HCT116 (cell line): Measurements from ENCODE around the gene HOXA7. TPM values are rescaled to one million over a fixed set of nuclear protein-coding genes. Genes with fewer than 3 reads are reported as not detected.

Experiments used
- ATAC-seq: fragments of 200-7000 bp; cut with Tn5 transposase; 2 replicates; pipeline ENCODE4 v1.9.1; 2020; ENCODE audit warnings: mild to moderate bottlenecking, moderate library complexity
- BruUV-seq: library from RNA; stranded (reverse); fragments of 400-500 nt; replicated peaks from 2 replicates; lab custom pipeline; 2021; lab: Mats Ljungman, UMichigan
- CTCF ChIA-PET: fragments of 300-600 bp; sonication (Branson Sonifier 250); formaldehyde crosslinking; loops from one replicate; lab custom pipeline; 2021; ENCODE audit warnings: antibody characterized with exemption; lab: Charles Lee
- POLR2A ChIA-PET: fragments of 300-600, 350-600 bp; sonication (Branson Sonifier 250); formaldehyde crosslinking; loops from one replicate; lab custom pipeline; 2021; ENCODE audit warnings: antibody characterized with exemption; lab: Charles Lee
- RAD21 ChIA-PET, 2 experiments: fragments of 300-600 bp; sonication (Branson Sonifier 250); formaldehyde crosslinking; loops; one replicate each; lab custom pipeline; 2023; ENCODE audit warnings: low total read pairs in 2 of 2; ENCODE audit not compliant: uncharacterized antibody in 2 of 2, unreplicated experiment in 2 of 2, low non-redundant PET in 1 of 2; lab: Charles Lee
- DNase-seq: peaks from one replicate; pipeline ENCODE4 v3.0.0-alpha.2; 2010; ENCODE audit warnings: low read depth, low spot score
- H2AFZ ChIP-seq: fragments of 200-600 bp; shearing (Covaris generic), sonication (generic); 2 replicates; pipeline ENCODE4 v1.6.1; 2017; ENCODE audit warnings: low read depth, mixed run types, mixed read lengths, antibody characterized with exemption, low read length; ENCODE audit not compliant: poor library complexity, severe bottlenecking
- H3K27ac ChIP-seq: 2 replicates; pipeline ENCODE4 v1.5.1; 2012; ENCODE audit warnings: low read depth, low read length
- H3K27me3 ChIP-seq: fragments of 200-600 bp; sonication (generic); 2 replicates; pipeline ENCODE4 v1.6.1; 2016; ENCODE audit warnings: mixed run types, low read length, mixed read lengths; ENCODE audit not compliant: insufficient read depth
- H3K36me3 ChIP-seq, 2 experiments: fragments of 200-500 bp in 1 of 2; fragments of 200-600 bp in 1 of 2; sonication (Bioruptor generic) in 1 of 2; sonication (generic) in 1 of 2; 2 replicates each; pipeline versions ENCODE4 v1.5.1 to v1.6.1; 2014 to 2016; ENCODE audit warnings: low read length in 2 of 2, inconsistent platforms in 1 of 2, mixed read lengths in 1 of 2, mixed run types in 1 of 2; ENCODE audit not compliant: insufficient read depth in 2 of 2, control insufficient read depth in 1 of 2
- H3K4me1 ChIP-seq, 2 experiments: fragments of 200-600 bp in 1 of 2; sonication (generic) in 1 of 2; 2 replicates each; pipeline versions ENCODE4 v1.5.1 to v1.6.1; 2012 to 2017; ENCODE audit warnings: low read length in 2 of 2, inconsistent platforms in 1 of 2, mild to moderate bottlenecking in 1 of 2, mixed read lengths in 1 of 2, mixed run types in 1 of 2, moderate library complexity in 1 of 2; ENCODE audit not compliant: insufficient read depth in 2 of 2, control insufficient read depth in 1 of 2
- H3K4me2 ChIP-seq: fragments of 200-600 bp; sonication (generic); 2 replicates; pipeline ENCODE4 v1.6.1; 2017; ENCODE audit warnings: mixed run types, low read length, mixed read lengths
- H3K4me3 ChIP-seq, 2 experiments: fragments of 200-600 bp in 1 of 2; sonication (generic) in 1 of 2; replicated peaks in 1 of 2; 2 replicates each; pipeline ENCODE4 v1.5.1; 2011 to 2016; ENCODE audit warnings: low read length in 2 of 2, control low read depth in 1 of 2, low read depth in 1 of 2, mild to moderate bottlenecking in 1 of 2, mixed read lengths in 1 of 2, mixed run types in 1 of 2
- H3K79me2 ChIP-seq: fragments of 200-600 bp; sonication (generic); 2 replicates; pipeline ENCODE4 v1.6.1; 2017; ENCODE audit warnings: mild to moderate bottlenecking, mixed run types, low read length, moderate library complexity, mixed read lengths; ENCODE audit not compliant: insufficient read depth
- H3K9ac ChIP-seq: fragments of 200-600 bp; sonication (generic); 2 replicates; pipeline ENCODE4 v1.6.1; 2016; ENCODE audit warnings: low read length, mixed read lengths
- H3K9me2 ChIP-seq: fragments of 200-600 bp; sonication (generic), shearing (Covaris generic); 2 replicates; pipeline ENCODE4 v1.6.1; 2017; ENCODE audit warnings: mixed run types, mild to moderate bottlenecking, moderate library complexity; ENCODE audit not compliant: insufficient read depth
- H3K9me3 ChIP-seq, 2 experiments: fragments of 200-500 bp in 1 of 2; fragments of 200-600 bp in 1 of 2; sonication (Bioruptor generic) in 1 of 2; sonication (generic) in 1 of 2; 2 replicates each; pipeline ENCODE4 v1.6.1; 2014 to 2017; ENCODE audit warnings: low read length in 2 of 2, mixed read lengths in 2 of 2, inconsistent platforms in 1 of 2, low read depth in 1 of 2, mild to moderate bottlenecking in 1 of 2, mixed run types in 1 of 2, moderate library complexity in 1 of 2; ENCODE audit not compliant: control insufficient read depth in 1 of 2, insufficient read depth in 1 of 2
- H4K20me1 ChIP-seq: fragments of 200-600 bp; sonication (generic), shearing (Covaris generic); 2 replicates; pipeline ENCODE4 v1.6.1; 2017; ENCODE audit warnings: mixed run types, mild to moderate bottlenecking, moderate library complexity; ENCODE audit not compliant: insufficient read depth
- ATF3 ChIP-seq: IDR thresholded peaks from 2 replicates; pipeline ENCODE4 v1.6.1; 2012
- CTCF ChIP-seq, 3 experiments: fragments of 200-600 bp in 1 of 3; sonication (generic) in 1 of 3; IDR thresholded peaks in 2 of 3; conservative IDR thresholded peaks in 1 of 3; 2 replicates each; pipeline ENCODE4 v1.5.1; 2012 to 2017; ENCODE audit warnings: low read depth in 2 of 3, low read length in 2 of 3, antibody characterized with exemption in 1 of 3, borderline replicate concordance in 1 of 3, control low read depth in 1 of 3, mild to moderate bottlenecking in 1 of 3, mixed read lengths in 1 of 3, mixed run types in 1 of 3, moderate library complexity in 1 of 3; ENCODE audit not compliant: insufficient read depth in 1 of 3
- EGR1 ChIP-seq: IDR thresholded peaks from 2 replicates; pipeline ENCODE4 v1.6.1; 2012; ENCODE audit warnings: low read depth
- ELF1 ChIP-seq: IDR thresholded peaks from 2 replicates; pipeline ENCODE4 v1.6.1; 2012; ENCODE audit warnings: low read depth, borderline replicate concordance
- EZH2 ChIP-seq: fragments of 200-600 bp; sonication (generic); IDR thresholded peaks from 2 replicates; pipeline ENCODE4 v1.6.1; 2017; ENCODE audit warnings: antibody characterized with exemption, mixed run types
- EZH2phosphoT487 ChIP-seq: fragments of 200-600 bp; IDR thresholded peaks from 2 replicates; pipeline ENCODE4 v1.6.1; 2018; ENCODE audit warnings: antibody characterized with exemption, borderline replicate concordance
- FOSL1 ChIP-seq: IDR thresholded peaks from 2 replicates; pipeline ENCODE4 v1.6.1; 2012; ENCODE audit warnings: low read depth
- POLR2A ChIP-seq: IDR thresholded peaks from 2 replicates; pipeline ENCODE4 v1.7.0; 2011; ENCODE audit warnings: borderline replicate concordance; ENCODE audit not compliant: insufficient read depth, insufficient read length; ENCODE audit errors: extremely low read depth
- REST ChIP-seq: IDR thresholded peaks from 2 replicates; pipeline ENCODE4 v1.6.1; 2012; ENCODE audit warnings: low read depth
- SRF ChIP-seq: IDR thresholded peaks from 2 replicates; pipeline ENCODE4 v1.6.1; 2012; ENCODE audit warnings: low read depth
- ZBTB33 ChIP-seq: IDR thresholded peaks from 2 replicates; pipeline ENCODE4 v1.6.1; 2011; ENCODE audit warnings: mild to moderate bottlenecking, low read length, moderate library complexity; ENCODE audit not compliant: insufficient replicate concordance; ENCODE audit errors: extremely low read depth
- ZNF274 ChIP-seq: fragments of 200-500 bp; sonication (Bioruptor generic); IDR thresholded peaks from 2 replicates; pipeline ENCODE4 v1.6.1; 2014; ENCODE audit warnings: mild to moderate bottlenecking, low read depth, low read length, inconsistent platforms
- intact Hi-C: fragments of 100-400 bp; cut with micrococcal nuclease; formaldehyde crosslinking; loops from 2 replicates; pipeline ENCODE4 v1.10.0; 2022
- total RNA-seq: library from RNA; stranded (reverse); gene quantifications from one replicate; pipeline ENCODE4 v1.2.1, GENCODE V29; 2021; ENCODE audit not compliant: unreplicated experiment

Gene HOXA7
- total RNA-seq, 1 experiment from 2014 or later: 15.0 TPM

- H3K36me3 ChIP-seq: no peaks in the 10 kb centered on the region
- no TSS peak for BruUV-seq
- ATAC-seq: no peak
- ChIA-PET CTCF (no interaction called here), RAD21 (no interaction called here), POLR2A (no interaction called here)
- H3K9me3 ChIP-seq: no peaks in the 10 kb centered on the region
- intact Hi-C loops: no loop called here
- no peaks in the 10 kb centered on the region for H4K20me1 ChIP-seq
- no peak overlapping the region for H3K4me3 ChIP-seq
- no peak overlapping the region for H3K9ac ChIP-seq
- TF ChIP-seq FOSL1 (no peak), EGR1 (no peak), ZBTB33 (no peak), SRF (no peak), EZH2 (no peak), CTCF (IDR thresholded peaks at IDR 0.05 in 2 of 3, conservative IDR thresholded peaks at IDR 0.05 in 1 of 3; ENCODE audit: borderline replicate concordance in 1 of 3, insufficient read depth in 1 of 3, low read depth in 2 of 3, low read length in 2 of 3) (no peak), REST (no peak), ZNF274 (no peak), EZH2phosphoT487 (no peak), POLR2A (no peak), ELF1 (no peak), ATF3 (no peak)
- H3K4me1 ChIP-seq: peaks cover 26 to 51% of the 10 kb centered on the region in 2 experiments
- no peaks in the 10 kb centered on the region for H3K9me2 ChIP-seq
- no peak overlapping the region for H3K4me2 ChIP-seq
- peaks cover 27% of the 10 kb centered on the region for H3K79me2 ChIP-seq
- no peaks in the 10 kb centered on the region for H3K27me3 ChIP-seq
- no peak for DNase-seq
- H2AFZ ChIP-seq: no peak overlapping the region
- no peak overlapping the region for H3K27ac ChIP-seq
Observed at GRCh38 chr7:27176962-27177794, 20.7 kb upstream of the HOXA7 start.
